ENCODE results near the gene POLR2L.

POLR2L gene

GRCh38 chr11:808427-809286, 33.7 kb downstream of the POLR2L start:
- DNase-seq, result peak in 1 of 5 donors; percentile 53

GRCh38 chr11:804599-804964, 37.7 kb downstream of the POLR2L start:
- no peak for DNase-seq

GRCh38 chr11:803770-804598, 38.3 kb downstream of the POLR2L start:
- DNase-seq, result no peak

- no peak for DNase-seq
Measured at GRCh38 chr11:803467-803742, 38.9 kb downstream of the POLR2L start.

- DNase-seq, result no peak
Measured at GRCh38 chr11:802693-803466, 39.4 kb downstream of the POLR2L start.

- no peak for DNase-seq
Measured at GRCh38 chr11:802018-802617, 40.2 kb downstream of the POLR2L start.

- DNase-seq, result no peak
Measured at GRCh38 chr11:801097-801780, 41.1 kb downstream of the POLR2L start.

- DNase-seq, result no peak
Measured at GRCh38 chr11:800473-800872, 41.9 kb downstream of the POLR2L start.

GRCh38 chr11:799641-800316, 42.5 kb downstream of the POLR2L start:
- no peak for DNase-seq

GRCh38 chr11:798093-798713, 44.1 kb downstream of the POLR2L start, which contains the start of gene SLC25A22:
SLC25A22 (minus strand) TSS chr11:798281; CDS start chr11:795006, 3,275 bp downstream.
- DNase-seq, result peak; percentile 65 to 81 (median 76)

- DNase-seq, result peak; percentile 66 to 80 (median 69)
Measured at GRCh38 chr11:797296-798092, 44.8 kb downstream of the POLR2L start.

- no peak for DNase-seq
Measured at GRCh38 chr11:796565-797295, 45.6 kb downstream of the POLR2L start.

- DNase-seq, result peak; percentile 62 to 90 (median 73)
Measured at GRCh38 chr11:795634-796564, 46.4 kb downstream of the POLR2L start.

GRCh38 chr11:794766-795633, 47.3 kb downstream of the POLR2L start:
- no peak for DNase-seq

- DNase-seq, result no peak
Measured at GRCh38 chr11:794013-794765, 48.1 kb downstream of the POLR2L start.

GRCh38 chr11:793556-793955, 48.8 kb downstream of the POLR2L start:
- DNase-seq, result no peak
